Prostate gland (tissue), 2 donors: ENCODE measurements around the gene RPS8. TPM values are rescaled to one million over a fixed set of nuclear protein-coding genes. Genes with fewer than 3 reads are reported as not detected.

Experiments
- DNase-seq: peaks from one replicate; pipeline ENCODE4 v3.0.0-alpha.2; 2019; ENCODE audit warnings: low spot score
- H3K27ac ChIP-seq, 2 donors: fragments of 200-600 bp; sonication (generic); 2 replicates each; pipeline ENCODE4 v1.5.1; 2017 to 2019
- H3K27me3 ChIP-seq: fragments of 200-600 bp; sonication (generic); replicated peaks from 2 replicates; pipeline ENCODE4 v1.5.1; 2019; ENCODE audit not compliant: insufficient read depth
- H3K36me3 ChIP-seq, 2 donors: fragments of 200-600 bp; sonication (generic); 1 replicate in 1 of 2; 2 replicates in 1 of 2; pipeline versions ENCODE4 v1.5.1 to v1.8.1; 2017 to 2019
- H3K4me1 ChIP-seq: fragments of 200-600 bp; sonication (generic); replicated peaks from 2 replicates; pipeline ENCODE4 v1.5.1; 2019
- H3K4me3 ChIP-seq, 2 donors: fragments of 200-600 bp; sonication (generic); 2 replicates each; pipeline ENCODE4 v1.5.1; 2017 to 2019
- H3K9me3 ChIP-seq: fragments of 200-600 bp; sonication (generic); 2 replicates; pipeline ENCODE4 v1.5.1; 2017
- CTCF ChIP-seq, 4 experiments: fragments of 200-600 bp in 2 of 4; fragments of 450-650 bp in 2 of 4; sonication (generic) in 2 of 4; IDR thresholded peaks; 1 replicate in 3 of 4; 2 replicates in 1 of 4; pipeline ENCODE4 v1.5.1; 2016 to 2019; ENCODE audit warnings: antibody characterized with exemption in 4 of 4, mild to moderate bottlenecking in 2 of 4, moderate library complexity in 2 of 4
- POLR2A ChIP-seq: fragments of 450-650 bp; IDR thresholded peaks from one replicate; pipeline ENCODE4 v1.6.1; 2016; ENCODE audit warnings: antibody characterized with exemption, mild to moderate bottlenecking
- POLR2AphosphoS5 ChIP-seq: sonication (generic); formaldehyde crosslinking; IDR thresholded peaks from one replicate; pipeline ENCODE4 v1.6.1; 2017; ENCODE audit warnings: antibody characterized with exemption
- WGBS: methylation state at CpG from one replicate; pipeline ENCODE4 v1.1.5; 2018; 5-methylcytosine and 5-hydroxymethylcytosine counted together
- intact Hi-C: fragments of 100-400 bp; cut with DNase I; formaldehyde crosslinking; loops from one replicate; pipeline ENCODE4 v1.14.2; 2022
- total RNA-seq, 2 donors: library from RNA; depleted of rRNA; stranded (reverse); fragments of >200 nt; gene quantifications; one replicate each; pipeline ENCODE4 v1.1.0, GENCODE V29; 2016

Gene RPS8
- total RNA-seq, 2 donors from 2014 or later: 1,669 to 3,439 TPM

DNA sequence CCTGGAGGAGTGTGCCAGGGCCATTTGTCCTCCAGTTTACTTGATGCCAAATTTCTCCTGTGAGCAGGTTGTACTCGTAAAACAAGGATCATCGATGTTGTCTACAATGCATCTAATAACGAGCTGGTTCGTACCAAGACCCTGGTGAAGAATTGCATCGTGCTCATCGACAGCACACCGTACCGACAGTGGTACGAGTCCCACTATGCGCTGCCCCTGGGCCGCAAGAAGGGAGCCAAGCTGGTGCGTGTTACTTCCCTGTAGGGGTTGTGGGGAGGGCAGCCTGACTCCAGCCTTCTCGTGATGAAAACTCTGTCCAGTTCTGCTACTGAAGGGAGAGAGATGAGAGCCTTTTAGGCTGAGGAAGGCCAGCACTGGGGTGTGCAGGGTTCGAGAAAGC is 2.2 kb downstream of the RPS8 start:
- H3K9me3 ChIP-seq: no peaks in the 10 kb centered on the region
- no peaks in the 10 kb centered on the region for H3K27me3 ChIP-seq
- WGBS: 66% methylated on average over 14 of the region's 14 CpGs
- intact Hi-C loops: loop anchor here (5.0 to 10.0 kb wide), 2 partner anchors 235 to 527 kb away; partner anchors contain the start of genes HECTD3 and UROD
- no peak overlapping the region for H3K27ac ChIP-seq
- no peak overlapping the region for H3K4me3 ChIP-seq
- DNase-seq: no peak
- no peak for TF ChIP-seq CTCF (IDR thresholded peaks at IDR 0.05)
- no peak for TF ChIP-seq POLR2A
- TF ChIP-seq POLR2AphosphoS5: no peak
- H3K4me1 ChIP-seq: peaks cover 5% of the 10 kb centered on the region
- H3K36me3 ChIP-seq: peaks cover 4 to 5% of the 10 kb centered on the region in 2 donors

DNA sequence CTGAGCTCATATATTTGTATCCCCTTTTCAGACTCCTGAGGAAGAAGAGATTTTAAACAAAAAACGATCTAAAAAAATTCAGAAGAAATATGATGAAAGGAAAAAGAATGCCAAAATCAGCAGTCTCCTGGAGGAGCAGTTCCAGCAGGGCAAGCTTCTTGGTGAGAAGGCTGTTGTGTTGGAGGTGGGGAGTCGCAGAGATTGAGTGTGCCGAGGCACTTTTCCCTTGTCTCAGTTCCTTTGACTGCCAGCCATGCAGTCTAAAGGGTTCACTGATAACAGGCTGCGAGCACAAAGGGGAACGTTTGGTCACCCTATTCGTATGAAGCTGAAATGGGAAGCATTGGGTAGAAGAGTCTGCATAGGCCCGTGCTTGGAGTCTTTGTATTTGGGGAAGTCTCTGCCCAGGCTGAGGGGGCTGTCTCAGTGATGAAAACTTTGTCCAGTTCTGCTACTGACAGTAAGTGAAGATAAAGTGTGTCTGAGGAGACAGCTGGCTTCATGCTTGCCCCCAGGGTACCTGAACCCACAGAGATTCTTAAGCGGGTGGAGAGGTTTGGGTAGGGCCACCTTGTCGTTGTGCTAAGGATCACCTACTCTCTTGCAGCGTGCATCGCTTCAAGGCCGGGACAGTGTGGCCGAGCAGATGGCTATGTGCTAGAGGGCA is 2.8 kb downstream of the RPS8 start:
- Histone ChIP-seq H3K36me3 (peaks cover 4 to 5% of the 10 kb centered on the region in 2 donors), H3K4me3 (no peak overlapping the region), H3K4me1 (peaks cover 5% of the 10 kb centered on the region), H3K9me3 (no peaks in the 10 kb centered on the region), H3K27ac (no peak overlapping the region), H3K27me3 (no peaks in the 10 kb centered on the region)
- 75% methylated on average over 13 of the region's 13 CpGs for WGBS
- no peak for DNase-seq
- TF ChIP-seq POLR2A (no peak), POLR2AphosphoS5 (no peak), CTCF (IDR thresholded peaks at IDR 0.05) (no peak)
- intact Hi-C loops: loop anchor here (5.0 to 10.0 kb wide), 2 partner anchors 234 to 527 kb away; partner anchors contain the start of genes HECTD3 and UROD

DNA sequence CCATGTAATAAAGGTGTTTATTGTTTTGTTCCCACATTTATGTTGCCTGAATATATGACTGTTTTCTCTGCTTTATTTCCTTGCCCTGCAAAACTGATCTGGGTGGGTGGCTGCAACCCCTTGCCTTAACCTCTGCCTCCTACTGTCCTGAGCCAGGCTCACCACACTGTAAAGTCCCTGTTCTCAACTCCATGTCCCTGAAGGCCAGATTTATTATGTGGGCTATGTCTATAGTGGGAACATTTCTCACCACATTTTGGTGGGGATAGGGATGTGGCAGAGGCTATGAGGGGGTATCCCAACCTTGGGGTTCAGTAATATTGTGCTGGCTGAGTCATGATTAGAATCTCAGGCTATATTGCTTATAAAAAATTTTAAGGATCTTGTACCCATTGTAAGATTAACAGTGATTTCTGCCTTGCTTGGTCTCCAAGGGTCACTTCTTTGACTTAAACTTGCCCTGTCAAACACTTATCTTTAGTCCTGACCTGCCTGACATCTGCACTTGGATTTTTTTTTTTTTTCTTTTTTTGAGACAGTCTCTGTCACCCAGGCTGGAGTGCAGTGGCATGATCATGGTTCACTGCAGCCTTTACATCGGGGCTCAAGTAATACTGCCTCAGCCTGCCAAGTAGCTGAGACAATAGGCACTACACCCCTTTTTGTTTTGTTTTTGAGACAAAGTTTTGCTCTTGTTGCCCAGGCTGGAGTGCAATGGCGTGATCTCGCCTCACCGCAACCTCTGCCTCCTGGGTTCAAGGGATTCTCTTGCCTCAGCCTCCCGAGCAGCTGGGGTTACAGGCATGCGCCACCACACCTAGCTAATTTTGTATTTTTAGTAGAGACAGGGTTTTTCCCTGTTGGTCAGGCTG is 3.6 kb downstream of the RPS8 start:
- 93% methylated on average over 6 of the region's 6 CpGs for WGBS
- no peak for TF ChIP-seq POLR2A
- TF ChIP-seq POLR2AphosphoS5: no peak
- TF ChIP-seq CTCF (IDR thresholded peaks at IDR 0.05): no peak
- Histone ChIP-seq H3K27me3 (no peaks in the 10 kb centered on the region), H3K27ac (no peak overlapping the region), H3K9me3 (no peaks in the 10 kb centered on the region), H3K36me3 (peaks cover 4 to 5% of the 10 kb centered on the region in 2 donors), H3K4me1 (peaks cover 5% of the 10 kb centered on the region), H3K4me3 (no peak overlapping the region)
- DNase-seq: no peak
- intact Hi-C loops: loop anchor here (5.0 to 10.0 kb wide), 2 partner anchors 233 to 526 kb away; partner anchors contain the start of genes HECTD3 and UROD

DNA sequence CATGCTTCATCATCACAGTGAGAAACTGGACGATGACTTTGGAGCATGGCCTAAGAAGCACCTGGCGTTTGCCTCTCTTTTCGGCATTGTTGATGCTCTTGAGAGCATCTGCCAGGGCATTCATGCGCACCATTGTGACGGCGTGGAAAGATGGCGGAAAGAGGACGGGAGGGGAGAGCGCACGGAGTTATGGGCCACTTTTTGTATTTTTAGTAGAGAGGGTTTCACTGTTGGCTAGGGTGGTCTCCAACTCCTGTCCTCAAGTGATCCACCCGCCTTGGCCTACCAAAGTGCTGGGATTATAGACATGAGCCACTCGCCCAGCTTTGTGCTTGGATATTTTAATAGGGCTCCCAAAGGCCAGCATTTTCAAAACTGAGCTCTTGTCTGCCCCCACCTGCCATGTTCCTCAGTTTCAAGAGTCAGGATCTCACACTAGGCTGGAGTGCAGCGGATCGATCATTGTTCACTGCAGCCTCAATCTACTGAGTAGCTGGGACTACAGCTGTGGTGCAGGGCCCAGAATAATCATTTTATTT is 5.3 kb downstream of the RPS8 start:
- H3K4me1 ChIP-seq: peaks cover 5% of the 10 kb centered on the region
- no peaks in the 10 kb centered on the region for H3K9me3 ChIP-seq
- H3K27me3 ChIP-seq: no peaks in the 10 kb centered on the region
- WGBS: 84% methylated on average over 14 of the region's 14 CpGs
- DNase-seq: no peak
- H3K27ac ChIP-seq: no peak overlapping the region
- no peak overlapping the region for H3K4me3 ChIP-seq
- H3K36me3 ChIP-seq: peaks cover 4 to 5% of the 10 kb centered on the region in 2 donors
- intact Hi-C loops: no loop called here
- no peak for TF ChIP-seq POLR2A
- TF ChIP-seq POLR2AphosphoS5: no peak

- intact Hi-C loops: no loop called here
- Histone ChIP-seq H3K27ac (peak overlapping the region in 1 of 2 donors; percentile 21), H3K9me3 (no peaks in the 10 kb centered on the region), H3K27me3 (no peaks in the 10 kb centered on the region), H3K4me1 (no peaks in the 10 kb centered on the region), H3K36me3 (no peaks in the 10 kb centered on the region), H3K4me3 (peak overlapping the region; percentile 20 to 31)
- peak; percentile 63 for DNase-seq
- TF ChIP-seq CTCF (IDR thresholded peaks at IDR 0.05): no peak
- TF ChIP-seq POLR2AphosphoS5: peak; percentile 35
- 27% methylated on average over 8 of the region's 8 CpGs for WGBS
These were observed 8.4 kb downstream of the RPS8 start for GRCh38 chr1:44783697-44784093.
